IMR-90 (cell line): ENCODE data around the gene PRC1. TPM values are rescaled to one million over a fixed set of nuclear protein-coding genes. Genes with fewer than 3 reads are reported as not detected.

Source experiments
- ATAC-seq: fragments of 200-7000 bp; cut with Tn5 transposase; 2 replicates; pipeline ENCODE4 v1.9.1; 2020; ENCODE audit warnings: low read depth, mild to moderate bottlenecking, moderate library complexity
- BruUV-seq: library from RNA; stranded (reverse); fragments of 400-500 nt; replicated peaks from 2 replicates; lab custom pipeline; 2021; lab: Mats Ljungman, UMichigan
- CTCF ChIA-PET: fragments of 300-600 bp; formaldehyde crosslinking; extraction: SDS; loops from one replicate; lab custom pipeline; 2021; ENCODE audit warnings: antibody characterized with exemption; lab: Yijun Ruan, JAX
- POLR2A ChIA-PET: fragments of 300-600 bp; sonication (Branson Sonifier 250); formaldehyde crosslinking; loops from one replicate; lab custom pipeline; 2022; ENCODE audit warnings: antibody characterized with exemption; ENCODE audit not compliant: unreplicated experiment; lab: Charles Lee
- DNase-seq: peaks from one replicate; pipeline ENCODE4 v3.0.0; 2013
- H2AFZ ChIP-seq: replicated peaks from 2 replicates; pipeline ENCODE3; 2013; ENCODE audit warnings: low read length, mild to moderate bottlenecking; ENCODE audit not compliant: poor library complexity
- H2AK5ac ChIP-seq: 2 replicates; pipeline ENCODE4 v1.6.1; 2013; ENCODE audit warnings: low read depth, low read length, inconsistent platforms
- H2AK9ac ChIP-seq: replicated peaks from 2 replicates; pipeline ENCODE3; 2013; ENCODE audit warnings: mild to moderate bottlenecking, low read depth, low read length, moderate library complexity; ENCODE audit not compliant: poor library complexity
- H2BK120ac ChIP-seq: 2 replicates; pipeline ENCODE4 v1.6.1; 2013; ENCODE audit warnings: low read depth, low read length, inconsistent platforms
- H2BK15ac ChIP-seq: 3 replicates; pipeline ENCODE4 v1.6.1; 2013; ENCODE audit warnings: low read depth, low read length, inconsistent platforms
- H2BK20ac ChIP-seq: 2 replicates; pipeline ENCODE4 v1.6.1; 2013; ENCODE audit warnings: low read depth, mild to moderate bottlenecking, inconsistent platforms, low read length, moderate library complexity
- H2BK5ac ChIP-seq: 2 replicates; pipeline ENCODE4 v1.6.1; 2013; ENCODE audit warnings: mild to moderate bottlenecking, low read depth, low read length, inconsistent platforms; ENCODE audit not compliant: poor library complexity, severe bottlenecking
- H3K14ac ChIP-seq: replicated peaks from 2 replicates; pipeline ENCODE4 v1.6.1; 2013; ENCODE audit warnings: low read depth, low read length, inconsistent platforms
- H3K18ac ChIP-seq: 2 replicates; pipeline ENCODE4 v1.6.1; 2013; ENCODE audit warnings: low read depth, low read length, control low read depth
- H3K23ac ChIP-seq: 2 replicates; pipeline ENCODE4 v1.6.1; 2013; ENCODE audit warnings: low read depth, low read length, inconsistent platforms
- H3K27ac ChIP-seq: 2 replicates; pipeline ENCODE4 v1.5.1; 2013; ENCODE audit warnings: mild to moderate bottlenecking, control low read depth, low read length; ENCODE audit not compliant: insufficient read depth
- H3K27me3 ChIP-seq: 2 replicates; pipeline ENCODE4 v1.6.1; 2013; ENCODE audit warnings: low read length; ENCODE audit not compliant: control insufficient read depth, insufficient read depth
- H3K36me3 ChIP-seq: 2 replicates; pipeline ENCODE4 v1.6.1; 2013; ENCODE audit warnings: low read length, mixed read lengths; ENCODE audit not compliant: control insufficient read depth, insufficient read depth
- H3K4ac ChIP-seq: 2 replicates; pipeline ENCODE4 v1.6.1; 2013; ENCODE audit warnings: low read depth, low read length, inconsistent platforms
- H3K4me1 ChIP-seq: 2 replicates; pipeline ENCODE4 v1.6.1; 2013; ENCODE audit warnings: low read length, mixed read lengths; ENCODE audit not compliant: control insufficient read depth, insufficient read depth
- H3K4me2 ChIP-seq: 2 replicates; pipeline ENCODE4 v1.6.1; 2013; ENCODE audit warnings: low read depth, mild to moderate bottlenecking, control low read depth, low read length, moderate library complexity
- H3K4me3 ChIP-seq: 2 replicates; pipeline ENCODE4 v1.5.1; 2013; ENCODE audit warnings: low read depth, mild to moderate bottlenecking, control low read depth, low read length, moderate library complexity; ENCODE audit not compliant: insufficient read depth
- H3K56ac ChIP-seq: 2 replicates; pipeline ENCODE4 v1.6.1; 2013; ENCODE audit warnings: low read length, inconsistent platforms; ENCODE audit not compliant: insufficient read depth; ENCODE audit errors: extremely low read depth
- H3K79me1 ChIP-seq, 2 experiments: 2 replicates each; pipeline ENCODE4 v1.6.1; 2013; ENCODE audit warnings: low read length in 2 of 2, inconsistent platforms in 1 of 2, low read depth in 1 of 2
- H3K9ac ChIP-seq: 2 replicates; pipeline ENCODE4 v1.6.1; 2013; ENCODE audit warnings: low read depth, low read length, control low read depth
- H3K9me1 ChIP-seq: 2 replicates; pipeline ENCODE4 v1.6.1; 2013; ENCODE audit warnings: low read length, inconsistent platforms; ENCODE audit not compliant: insufficient read depth
- H3K9me3 ChIP-seq: 2 replicates; pipeline ENCODE4 v1.6.1; 2013; ENCODE audit warnings: low read length; ENCODE audit not compliant: control insufficient read depth, insufficient read depth
- H4K20me1 ChIP-seq: 2 replicates; pipeline ENCODE4 v1.6.1; 2013; ENCODE audit warnings: low read length, inconsistent platforms; ENCODE audit not compliant: insufficient read depth
- H4K5ac ChIP-seq: 2 replicates; pipeline ENCODE4 v1.6.1; 2013; ENCODE audit warnings: mild to moderate bottlenecking, low read depth, low read length, control low read depth
- H4K8ac ChIP-seq, 2 experiments: 2 replicates each; pipeline ENCODE4 v1.6.1; 2013; ENCODE audit warnings: low read depth in 2 of 2, low read length in 2 of 2, control low read depth in 1 of 2, inconsistent platforms in 1 of 2
- H4K91ac ChIP-seq: 2 replicates; pipeline ENCODE4 v1.6.1; 2013; ENCODE audit warnings: low read depth, low read length, inconsistent platforms; ENCODE audit not compliant: insufficient read depth
- CEBPB ChIP-seq: IDR thresholded peaks from 2 replicates; pipeline ENCODE4 v1.6.1; 2012; ENCODE audit warnings: low read depth, low read length, improper control_type of control experiment
- ELK1 ChIP-seq: fragments of 150-350 bp; IDR thresholded peaks from 2 replicates; pipeline ENCODE4 v1.6.1; 2016; ENCODE audit warnings: low read depth, mild to moderate bottlenecking, low read length, moderate library complexity, borderline replicate concordance
- MAFK ChIP-seq: IDR thresholded peaks from 2 replicates; pipeline ENCODE4 v1.6.1; 2012; ENCODE audit warnings: low read depth, low read length, improper control_type of control experiment
- MAZ ChIP-seq: IDR thresholded peaks from 2 replicates; pipeline ENCODE4 v1.6.1; 2012; ENCODE audit warnings: low read depth, mild to moderate bottlenecking, low read length, improper control_type of control experiment, moderate library complexity, borderline replicate concordance
- MXI1 ChIP-seq: IDR thresholded peaks from 2 replicates; pipeline ENCODE4 v1.6.1; 2012; ENCODE audit warnings: low read depth, mild to moderate bottlenecking, low read length, moderate library complexity, borderline replicate concordance
- RCOR1 ChIP-seq: IDR thresholded peaks from 2 replicates; pipeline ENCODE4 v1.6.1; 2012; ENCODE audit warnings: mild to moderate bottlenecking, low read length, improper control_type of control experiment; ENCODE audit not compliant: insufficient replicate concordance
- SMC3 ChIP-seq: fragments of 150-350 bp; IDR thresholded peaks from 2 replicates; pipeline ENCODE4 v1.6.1; 2016; ENCODE audit warnings: low read depth, mild to moderate bottlenecking, antibody characterized with exemption, low read length, moderate library complexity
- WGBS, 2 experiments: methylation state at CpG; one replicate each; pipeline versions ENCODE4 v1.1.5 to v1.1.7; 2013; ENCODE audit warnings: missing lambda C conversion rate in 2 of 2; ENCODE audit not compliant: insufficient read length in 1 of 2; ENCODE audit errors: extremely low coverage in 2 of 2; 5-methylcytosine and 5-hydroxymethylcytosine counted together
- dilution Hi-C: fragments of 300-500 bp; cut with HindIII; formaldehyde crosslinking; loops from one replicate; pipeline ENCODE4 v1.14.3; 2018; ENCODE audit warnings: low sequenced_read_pairs; ENCODE audit not compliant: unreplicated experiment
- in situ Hi-C: fragments of 300-500 bp; cut with MboI; formaldehyde crosslinking; loops from 3 replicates; pipeline ENCODE4 v1.14.3; 2019; ENCODE audit warnings: low sequenced_read_pairs, inconsistent platforms, mixed read lengths
- intact Hi-C: fragments of 100-400 bp; cut with micrococcal nuclease; formaldehyde crosslinking; loops from 2 replicates; pipeline ENCODE4 v1.10.0; 2022
- polyA plus RNA-seq, 3 experiments: library from polyadenylated mRNA; depleted of rRNA; stranded (reverse); fragments of >200 nt; gene quantifications; 2 replicates each; pipeline ENCODE4 v1.2.3, GENCODE V29; 2012; ENCODE audit warnings: low replicate concordance in 1 of 3
- total RNA-seq: library from RNA; depleted of rRNA; stranded (reverse); fragments of >200 nt; gene quantifications from 2 replicates; pipeline ENCODE4 v1.2.3, GENCODE V29; 2012
- TF ChIP-seq, protein P1 (sequence below): conservative IDR thresholded peaks from 2 replicates; pipeline ENCODE4 v1.5.1; 2012; ENCODE audit warnings: mild to moderate bottlenecking, low read depth, low read length, improper control_type of control experiment

Gene PRC1
- total and polyA plus RNA-seq, 2 of the 4 experiments (the other 2 are of a cell fraction): 131 to 148 TPM

GRCh38 chr15:91021516-91022074, 27.3 kb upstream of the PRC1 start (continued):
- TF ChIP-seq CEBPB (no peak), SMC3 (no peak), MAZ (no peak), MAFK (no peak), MXI1 (no peak)

- H2BK120ac ChIP-seq: no peak overlapping the region
- no peak for ATAC-seq
- H3K9me1 ChIP-seq: peaks cover 6% of the 10 kb centered on the region; the same call in 1 of the 2 replicates
- H4K20me1 ChIP-seq: no peaks in the 10 kb centered on the region; the same call in 1 of the 2 replicates
- H2BK15ac ChIP-seq: no peak overlapping the region
- POLR2A ChIA-PET: no interaction called here
- no peak overlapping the region for H2BK5ac ChIP-seq
- TF ChIP-seq RCOR1 (no peak), ELK1 (no peak), CEBPB (no peak)
- TF ChIP-seq, protein P1, sequence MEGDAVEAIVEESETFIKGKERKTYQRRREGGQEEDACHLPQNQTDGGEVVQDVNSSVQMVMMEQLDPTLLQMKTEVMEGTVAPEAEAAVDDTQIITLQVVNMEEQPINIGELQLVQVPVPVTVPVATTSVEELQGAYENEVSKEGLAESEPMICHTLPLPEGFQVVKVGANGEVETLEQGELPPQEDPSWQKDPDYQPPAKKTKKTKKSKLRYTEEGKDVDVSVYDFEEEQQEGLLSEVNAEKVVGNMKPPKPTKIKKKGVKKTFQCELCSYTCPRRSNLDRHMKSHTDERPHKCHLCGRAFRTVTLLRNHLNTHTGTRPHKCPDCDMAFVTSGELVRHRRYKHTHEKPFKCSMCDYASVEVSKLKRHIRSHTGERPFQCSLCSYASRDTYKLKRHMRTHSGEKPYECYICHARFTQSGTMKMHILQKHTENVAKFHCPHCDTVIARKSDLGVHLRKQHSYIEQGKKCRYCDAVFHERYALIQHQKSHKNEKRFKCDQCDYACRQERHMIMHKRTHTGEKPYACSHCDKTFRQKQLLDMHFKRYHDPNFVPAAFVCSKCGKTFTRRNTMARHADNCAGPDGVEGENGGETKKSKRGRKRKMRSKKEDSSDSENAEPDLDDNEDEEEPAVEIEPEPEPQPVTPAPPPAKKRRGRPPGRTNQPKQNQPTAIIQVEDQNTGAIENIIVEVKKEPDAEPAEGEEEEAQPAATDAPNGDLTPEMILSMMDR: no peak
- no peak overlapping the region for H3K9ac ChIP-seq
- H3K4me1 ChIP-seq: no peaks in the 10 kb centered on the region
- no peak overlapping the region for H3K18ac ChIP-seq
- no peak overlapping the region for H2AFZ ChIP-seq
- intact Hi-C loops: no loop called here
- H2AK5ac ChIP-seq: no peak overlapping the region
- H3K23ac ChIP-seq: no peak overlapping the region
- 67% methylated on average over 1 of the region's 3 CpGs; no CpG with 5 or more reads in 1 of the 2 experiments for WGBS, 2 experiments
- in situ Hi-C loops: no loop called here
- no peak overlapping the region for H4K5ac ChIP-seq
- H3K4ac ChIP-seq: no peak overlapping the region
- no peak overlapping the region for H3K4me3 ChIP-seq
- dilution Hi-C loops: no loop called here
- CTCF ChIA-PET: no interaction called here
- no peaks in the 10 kb centered on the region for H3K9me3 ChIP-seq
- H2AK9ac ChIP-seq: no peak overlapping the region
- H4K8ac ChIP-seq: no peak overlapping the region
- H3K14ac ChIP-seq: no peak overlapping the region
- no peak overlapping the region for H2BK20ac ChIP-seq
- H3K27ac ChIP-seq: no peak overlapping the region
- no peak for DNase-seq
- no peak overlapping the region for H4K91ac ChIP-seq
- no peaks in the 10 kb centered on the region for H3K27me3 ChIP-seq
- H3K56ac ChIP-seq: no peak overlapping the region
- BruUV-seq: no TSS peak
- H3K36me3 ChIP-seq: peaks cover 14% of the 10 kb centered on the region
- no peak overlapping the region for H3K4me2 ChIP-seq
- peaks cover 15 to 52% of the 10 kb centered on the region in 2 experiments for H3K79me1 ChIP-seq
Measured at GRCh38 chr15:91018158-91018557, 23.8 kb upstream of the PRC1 start.
